SKM-1 (cell line): Measurements from ENCODE around the gene B4GAT1.
A peak's percentile ranks its signal among the peaks of the same experiment; 100 is the strongest.
"Not testable (repeated sequence)": the region's sequence is repeated elsewhere in the genome, so short reads cannot be mapped to it uniquely, and the experiment has no call there.

Experiments
- DNase-seq: peaks from one replicate; lab custom pipeline; 2025; ENCODE audit not compliant: unreplicated experiment; lab: John Stamatoyannopoulos, UW

The B4GAT1 gene

DNA sequence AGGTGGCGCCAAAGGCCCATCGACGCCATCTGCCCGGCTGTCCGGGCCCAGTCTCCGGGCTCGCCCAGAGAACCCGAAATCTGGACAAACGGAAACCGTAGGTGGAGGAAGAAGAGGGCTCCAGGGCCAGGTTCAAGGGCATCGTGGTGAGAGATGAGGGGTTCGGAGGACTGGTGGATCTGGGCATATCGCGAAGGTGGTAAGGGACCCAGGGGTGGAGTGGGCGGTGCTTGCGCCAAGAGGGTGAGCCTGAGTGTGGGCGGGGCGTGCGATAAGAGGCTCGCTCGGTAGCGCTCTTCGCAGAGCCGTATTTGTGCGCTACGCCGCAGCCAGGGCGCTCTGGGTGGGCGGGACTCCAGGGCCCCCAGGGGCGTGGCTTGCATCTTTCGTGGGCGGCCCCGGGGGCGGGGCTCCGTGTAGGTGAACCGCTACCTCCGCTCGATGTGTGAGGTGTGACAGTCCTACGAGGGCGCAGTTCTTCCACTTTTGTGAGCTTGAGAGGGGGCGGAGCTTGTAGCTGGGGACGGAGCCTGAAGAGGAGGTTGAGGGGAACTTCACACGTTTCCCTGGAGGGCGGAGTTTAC is 35.4 kb downstream of the B4GAT1 start:
- DNase-seq: peak; percentile 54

DNA sequence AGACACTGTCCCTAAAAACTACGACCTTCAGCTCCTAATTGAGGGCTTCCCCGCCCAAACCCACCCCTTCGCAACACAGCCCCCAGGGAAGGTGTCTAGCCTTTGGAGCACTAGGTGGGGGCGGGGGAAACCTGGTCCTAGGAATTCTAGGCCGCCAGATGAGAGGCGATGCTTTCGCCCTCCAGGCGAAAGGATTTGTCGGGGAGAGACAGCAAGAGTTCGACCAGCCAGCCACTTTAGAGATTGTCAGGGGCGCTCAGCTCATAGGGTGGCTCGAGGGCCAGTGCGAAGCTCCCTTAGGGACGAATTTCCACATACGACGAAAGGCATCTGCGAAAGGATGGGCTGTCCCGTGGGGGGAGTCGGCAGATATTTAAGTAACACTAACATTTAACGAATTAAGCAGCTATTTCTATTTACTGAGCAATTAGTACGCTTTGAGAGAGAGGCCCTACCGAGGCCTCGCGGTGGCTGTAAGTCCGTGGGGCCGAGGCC is 35.9 kb downstream of the B4GAT1 start:
- DNase-seq: no peak

DNA sequence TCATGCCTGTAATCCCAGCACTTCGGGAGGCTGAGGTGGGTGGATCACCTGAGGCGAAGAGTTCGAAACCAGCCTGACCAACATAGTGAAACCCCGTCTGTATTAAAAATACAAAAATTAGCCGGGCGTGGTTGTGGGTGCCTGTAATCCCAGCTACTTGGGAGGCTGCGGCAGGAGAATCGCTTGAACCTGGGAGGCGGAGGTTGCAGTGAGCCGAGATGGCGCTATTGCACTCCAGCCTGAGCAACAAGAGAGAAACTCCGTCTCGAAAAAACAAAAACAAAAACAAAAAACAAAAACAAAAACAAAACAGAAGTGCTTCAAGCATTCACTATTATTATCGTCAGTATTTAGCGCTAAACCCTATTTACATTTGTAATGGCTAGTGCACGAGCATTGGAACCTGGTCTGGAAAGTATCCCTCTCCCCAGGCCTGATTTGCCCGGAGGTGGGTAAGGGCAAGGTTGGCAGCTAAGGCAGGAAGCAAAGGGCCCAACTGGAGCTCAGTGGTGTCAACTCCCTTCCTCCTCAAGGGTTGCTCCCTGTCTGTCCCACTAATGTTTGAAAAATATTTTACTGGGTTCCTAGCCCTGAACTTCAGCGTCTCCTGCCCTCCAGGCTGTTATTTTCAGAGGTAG is 36.5 kb downstream of the B4GAT1 start:
- DNase-seq: not testable (repeated sequence)

DNA sequence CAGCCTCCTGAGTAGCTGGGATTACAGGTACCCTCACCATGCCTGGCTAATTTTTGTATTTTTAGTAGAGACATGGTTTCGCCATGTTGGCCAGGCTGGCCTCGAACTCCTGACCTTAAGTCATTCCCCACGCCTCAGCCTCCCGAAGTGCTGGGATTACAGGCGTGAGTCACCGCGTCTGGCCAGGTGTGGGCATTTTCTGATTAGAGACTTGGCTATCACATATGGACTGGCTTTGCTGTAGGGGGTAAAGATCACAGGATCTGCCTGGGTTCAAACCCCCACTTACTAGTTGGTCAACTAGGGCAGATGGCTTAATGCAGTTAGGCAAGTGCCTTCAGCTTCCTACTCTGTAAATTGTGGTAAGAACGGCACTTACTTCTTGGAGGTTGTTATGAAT is 37.1 kb downstream of the B4GAT1 start:
- no peak for DNase-seq

DNA sequence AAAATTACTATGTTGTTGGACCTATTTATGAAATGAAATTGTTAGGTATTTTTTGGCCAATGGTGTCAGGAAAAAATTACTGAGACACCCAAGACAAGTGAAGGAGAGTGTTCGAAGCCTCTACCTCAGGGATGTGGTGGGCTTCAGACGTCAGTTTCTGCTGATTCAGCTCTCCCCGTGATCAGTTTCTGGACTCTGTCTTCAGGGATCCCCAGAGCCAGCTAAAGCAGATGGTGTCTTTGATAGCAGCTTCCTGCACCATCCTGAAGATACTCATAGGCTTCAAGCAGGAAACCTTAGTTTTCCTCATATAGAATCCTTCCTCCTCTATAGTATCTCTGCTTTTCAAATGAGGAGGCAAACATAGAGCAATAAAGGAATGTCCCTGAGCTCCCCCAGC is 38.0 kb downstream of the B4GAT1 start:
- no peak for DNase-seq

DNA sequence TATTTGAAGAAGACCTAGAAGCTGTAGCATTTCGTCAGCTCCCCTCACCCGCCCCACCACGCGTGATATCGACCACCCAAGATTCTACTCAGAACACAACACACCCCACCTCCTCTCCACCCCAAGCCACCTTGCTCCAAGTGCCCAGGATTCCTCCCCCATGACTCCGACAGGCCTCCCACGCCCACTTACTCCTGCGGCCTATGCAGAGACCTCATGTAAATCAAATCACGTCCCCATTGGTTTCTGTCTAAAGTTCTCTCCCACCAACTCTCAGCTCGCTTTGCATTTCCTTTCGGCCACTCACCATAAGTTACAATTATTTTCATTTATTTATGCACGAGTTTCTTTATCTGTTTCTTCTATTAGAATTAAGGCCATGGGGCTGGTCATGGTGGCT is 44.8 kb downstream of the B4GAT1 start:
- no peak for DNase-seq

DNA sequence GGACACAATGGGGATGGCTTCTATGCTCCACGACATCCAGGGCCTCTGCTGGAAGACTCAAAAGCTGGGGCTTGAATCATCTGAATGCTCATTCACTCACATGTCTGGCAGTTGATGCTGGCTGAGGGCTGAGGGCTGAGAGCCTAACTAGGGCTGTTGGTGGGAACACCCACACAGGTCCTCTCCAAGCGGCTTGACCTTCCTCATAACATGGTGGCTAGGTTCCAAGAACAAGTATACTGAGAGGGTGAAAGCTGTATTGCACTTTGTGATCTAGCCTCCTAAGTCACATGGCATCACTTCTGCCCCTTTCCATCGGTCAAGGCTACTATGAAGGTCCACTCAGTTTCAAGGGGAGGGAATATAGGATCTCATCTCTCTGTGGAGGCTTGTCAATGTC is 48.2 kb downstream of the B4GAT1 start:
- DNase-seq: no peak

DNA sequence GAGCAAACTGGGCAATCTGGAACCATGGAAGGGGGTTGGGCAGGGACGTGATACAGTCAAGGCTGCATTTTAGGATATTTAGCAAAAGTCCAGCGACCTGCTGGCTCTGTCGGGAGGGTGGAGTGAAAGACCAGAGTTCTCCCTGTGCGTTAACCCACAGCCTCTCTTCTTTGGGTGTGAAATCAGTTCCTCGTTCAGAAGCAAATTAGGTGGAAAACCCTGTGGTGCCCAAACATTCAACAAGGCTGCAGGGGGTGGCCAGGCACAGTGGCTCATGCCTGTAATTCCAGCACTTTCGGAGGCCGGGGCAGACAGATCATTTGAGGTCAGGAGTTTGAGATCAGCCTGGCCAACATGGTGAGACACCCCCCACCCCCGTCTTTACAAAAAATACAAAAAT is 49.8 kb downstream of the B4GAT1 start:
- DNase-seq: no peak
